Liver (tissue), 3 donors: ENCODE data around the gene MLLT6.

ENCODE experiments used
- GABPA ChIP-seq, 2 donors: IDR thresholded peaks in 1 of 2; conservative IDR thresholded peaks in 1 of 2; 2 replicates each; pipeline ENCODE4 v1.6.1; 2016; ENCODE audit warnings: antibody characterized with exemption in 2 of 2, mild to moderate bottlenecking in 1 of 2, moderate library complexity in 1 of 2
- JUND ChIP-seq, 2 donors: IDR thresholded peaks; 2 replicates each; pipeline ENCODE4 v1.6.1; 2016; ENCODE audit warnings: antibody characterized with exemption in 2 of 2
- RAD21 ChIP-seq, 2 donors: IDR thresholded peaks; 2 replicates each; pipeline ENCODE4 v1.6.1; 2016; ENCODE audit warnings: antibody characterized with exemption in 2 of 2, mild to moderate bottlenecking in 2 of 2
- REST ChIP-seq: IDR thresholded peaks from 2 replicates; pipeline ENCODE4 v1.6.1; 2016; ENCODE audit warnings: antibody characterized with exemption, mild to moderate bottlenecking
- TAF1 ChIP-seq: conservative IDR thresholded peaks from 2 replicates; pipeline ENCODE4 v1.6.1; 2016; ENCODE audit warnings: antibody characterized with exemption, mild to moderate bottlenecking
- TF ChIP-seq, protein P1 (sequence below): fragments of 150-350 bp; IDR thresholded peaks from 2 replicates; pipeline ENCODE4 v1.5.1; 2017; ENCODE audit warnings: improper control_type of control experiment, low read depth, low read length; ENCODE audit not compliant: missing input control
- TF ChIP-seq, protein P2 (sequence below): IDR thresholded peaks from 2 replicates; pipeline ENCODE4 v1.6.1; 2016; ENCODE audit warnings: antibody characterized with exemption
- TF ChIP-seq, protein P3 (sequence below): IDR thresholded peaks from 2 replicates; pipeline ENCODE4 v1.6.1; 2016; ENCODE audit warnings: antibody characterized with exemption
- donor health status: healthy.
- donor health status: healthy.

GRCh38 chr17:38712593-38712992 is 7.5 kb downstream of the MLLT6 start:
- TF ChIP-seq GABPA (IDR thresholded peaks at IDR 0.05 in 1 of 2, conservative IDR thresholded peaks at IDR 0.05 in 1 of 2) (no peak), RAD21 (IDR thresholded peaks at IDR 0.05) (no peak), REST (no peak), TAF1 (no peak), JUND (IDR thresholded peaks at IDR 0.05) (no peak)
- TF ChIP-seq, protein P1, sequence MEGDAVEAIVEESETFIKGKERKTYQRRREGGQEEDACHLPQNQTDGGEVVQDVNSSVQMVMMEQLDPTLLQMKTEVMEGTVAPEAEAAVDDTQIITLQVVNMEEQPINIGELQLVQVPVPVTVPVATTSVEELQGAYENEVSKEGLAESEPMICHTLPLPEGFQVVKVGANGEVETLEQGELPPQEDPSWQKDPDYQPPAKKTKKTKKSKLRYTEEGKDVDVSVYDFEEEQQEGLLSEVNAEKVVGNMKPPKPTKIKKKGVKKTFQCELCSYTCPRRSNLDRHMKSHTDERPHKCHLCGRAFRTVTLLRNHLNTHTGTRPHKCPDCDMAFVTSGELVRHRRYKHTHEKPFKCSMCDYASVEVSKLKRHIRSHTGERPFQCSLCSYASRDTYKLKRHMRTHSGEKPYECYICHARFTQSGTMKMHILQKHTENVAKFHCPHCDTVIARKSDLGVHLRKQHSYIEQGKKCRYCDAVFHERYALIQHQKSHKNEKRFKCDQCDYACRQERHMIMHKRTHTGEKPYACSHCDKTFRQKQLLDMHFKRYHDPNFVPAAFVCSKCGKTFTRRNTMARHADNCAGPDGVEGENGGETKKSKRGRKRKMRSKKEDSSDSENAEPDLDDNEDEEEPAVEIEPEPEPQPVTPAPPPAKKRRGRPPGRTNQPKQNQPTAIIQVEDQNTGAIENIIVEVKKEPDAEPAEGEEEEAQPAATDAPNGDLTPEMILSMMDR: no peak
- TF ChIP-seq, protein P2, sequence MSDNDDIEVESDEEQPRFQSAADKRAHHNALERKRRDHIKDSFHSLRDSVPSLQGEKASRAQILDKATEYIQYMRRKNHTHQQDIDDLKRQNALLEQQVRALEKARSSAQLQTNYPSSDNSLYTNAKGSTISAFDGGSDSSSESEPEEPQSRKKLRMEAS: no peak
- TF ChIP-seq, protein P3, sequence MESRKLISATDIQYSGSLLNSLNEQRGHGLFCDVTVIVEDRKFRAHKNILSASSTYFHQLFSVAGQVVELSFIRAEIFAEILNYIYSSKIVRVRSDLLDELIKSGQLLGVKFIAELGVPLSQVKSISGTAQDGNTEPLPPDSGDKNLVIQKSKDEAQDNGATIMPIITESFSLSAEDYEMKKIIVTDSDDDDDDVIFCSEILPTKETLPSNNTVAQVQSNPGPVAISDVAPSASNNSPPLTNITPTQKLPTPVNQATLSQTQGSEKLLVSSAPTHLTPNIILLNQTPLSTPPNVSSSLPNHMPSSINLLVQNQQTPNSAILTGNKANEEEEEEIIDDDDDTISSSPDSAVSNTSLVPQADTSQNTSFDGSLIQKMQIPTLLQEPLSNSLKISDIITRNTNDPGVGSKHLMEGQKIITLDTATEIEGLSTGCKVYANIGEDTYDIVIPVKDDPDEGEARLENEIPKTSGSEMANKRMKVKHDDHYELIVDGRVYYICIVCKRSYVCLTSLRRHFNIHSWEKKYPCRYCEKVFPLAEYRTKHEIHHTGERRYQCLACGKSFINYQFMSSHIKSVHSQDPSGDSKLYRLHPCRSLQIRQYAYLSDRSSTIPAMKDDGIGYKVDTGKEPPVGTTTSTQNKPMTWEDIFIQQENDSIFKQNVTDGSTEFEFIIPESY: no peak
